Gastrocnemius medialis (tissue), 4 donors: Measurements from ENCODE around the gene UMAD1.

Experiments used
- CTCF ChIP-seq, 5 experiments: fragments of 450-650 bp in 3 of 5; fragments of 200-600 bp in 2 of 5; sonication (generic) in 2 of 5; IDR thresholded peaks in 4 of 5; conservative IDR thresholded peaks in 1 of 5; 1 replicate in 4 of 5; 2 replicates in 1 of 5; pipeline ENCODE4 v1.5.1; 2016 to 2019; ENCODE audit warnings: antibody characterized with exemption in 5 of 5, mild to moderate bottlenecking in 3 of 5, moderate library complexity in 3 of 5
- POLR2A ChIP-seq, 2 donors: fragments of 450-650 bp; IDR thresholded peaks; one replicate each; pipeline ENCODE4 v1.6.1; 2017; ENCODE audit warnings: antibody characterized with exemption in 2 of 2, mild to moderate bottlenecking in 2 of 2, moderate library complexity in 2 of 2

- TF ChIP-seq CTCF (IDR thresholded peaks at IDR 0.05 in 4 of 5, conservative IDR thresholded peaks at IDR 0.05 in 1 of 5) (no peak), POLR2A (IDR thresholded peaks at IDR 0.05) (no peak)
These were observed 53.3 kb downstream of the UMAD1 start for GRCh38 chr7:7693881-7694280.
